Stimulated activated CD8-positive, alpha-beta memory T cell treated with anti-CD3 and anti-CD28 coated beads, Interleukin-7, amount 100 ng/mL, for 1 hour (primary cell): ENCODE measurements around the gene GP1BA.

ENCODE experiments used
- DNase-seq, 2 donors: peaks; one replicate each; pipeline ENCODE4 v3.0.0-alpha.2; 2020; ENCODE audit warnings: low read depth in 2 of 2

The GP1BA gene

DNA sequence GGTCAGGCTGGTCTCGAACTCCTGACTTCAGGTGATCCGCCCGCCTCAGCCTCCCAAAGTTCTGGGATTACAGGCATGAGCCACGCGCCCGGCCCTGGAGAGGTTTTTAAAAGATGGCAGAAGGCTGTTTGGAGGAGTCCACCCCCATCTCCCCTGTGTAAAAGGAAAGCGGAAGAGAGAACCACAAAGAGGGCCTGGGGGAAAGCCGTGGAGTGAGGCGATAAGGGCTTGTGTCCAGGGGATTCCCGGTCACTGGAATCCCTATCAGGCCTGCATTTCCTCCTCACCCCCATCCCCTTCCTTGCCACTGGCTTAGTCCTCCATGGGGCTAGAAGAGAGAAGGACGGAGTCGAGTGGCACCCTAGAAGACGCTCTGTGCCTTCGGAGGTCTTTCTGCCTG lies at the start of gene GP1BA:
Gene GP1BA (plus strand): TSS at position 315 of the 400 bp plus-strand sequence. CDS start 328 bp downstream, outside the sequence.
- no peak for DNase-seq

DNA sequence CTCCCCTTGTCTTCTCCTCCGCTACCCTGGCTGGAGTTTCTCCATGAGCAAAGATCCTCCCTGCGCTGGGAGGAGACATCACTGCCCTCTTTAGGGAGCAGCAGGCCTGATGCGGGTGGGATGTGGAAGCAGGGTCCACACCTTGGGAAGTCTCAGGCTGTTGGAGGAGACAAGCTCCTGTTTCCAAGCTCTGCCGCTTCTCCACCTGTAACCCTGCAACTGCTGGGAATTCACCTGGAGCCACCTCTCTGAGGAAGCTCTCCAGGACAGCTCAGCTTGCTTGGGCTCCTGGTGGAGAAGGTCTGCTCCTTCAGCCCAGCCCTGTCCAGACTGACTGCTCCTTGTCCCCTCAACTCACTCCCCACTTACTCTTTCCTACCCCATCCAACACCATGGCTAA lies 47.6 kb upstream of the GP1BA start:
- DNase-seq = no peak

DNA sequence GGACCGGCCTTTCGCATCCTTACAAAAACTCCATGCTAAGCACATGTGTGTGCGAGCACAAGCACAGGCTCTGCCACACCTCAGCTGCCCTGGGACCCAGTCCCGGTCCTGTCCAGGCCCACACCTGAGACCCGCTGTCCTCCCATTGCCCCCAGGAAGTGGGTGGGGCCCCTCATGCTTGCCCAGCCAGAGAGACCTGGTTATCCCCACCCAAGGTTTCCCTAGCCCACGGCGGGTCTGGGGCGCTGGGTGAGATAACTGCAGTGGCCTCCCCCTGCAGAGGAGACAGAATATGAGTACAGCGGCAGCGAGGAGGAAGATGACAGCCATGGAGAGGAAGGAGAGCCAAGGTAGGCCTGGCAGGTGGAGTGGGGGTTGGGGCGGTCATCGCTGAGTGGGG lies 45.2 kb upstream of the GP1BA start:
- DNase-seq = no peak

DNA sequence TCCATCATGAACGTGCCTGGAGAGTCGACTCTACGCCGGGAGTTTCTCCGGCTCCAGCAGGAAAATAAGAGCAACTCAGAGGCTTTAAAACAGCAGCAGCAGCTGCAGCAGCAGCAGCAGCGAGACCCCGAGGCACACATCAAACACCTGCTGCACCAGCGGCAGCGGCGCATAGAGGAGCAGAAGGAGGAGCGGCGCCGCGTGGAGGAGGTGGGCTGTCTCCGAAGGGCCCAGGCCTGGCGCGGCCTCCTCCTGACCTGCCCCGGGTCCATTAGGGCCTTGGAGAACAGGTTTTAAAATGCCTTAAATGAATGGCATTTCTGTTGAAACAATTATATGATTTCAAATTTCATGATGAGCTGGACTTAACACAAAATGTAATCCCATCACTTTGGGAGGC lies 44.5 kb upstream of the GP1BA start:
- no peak for DNase-seq

DNA sequence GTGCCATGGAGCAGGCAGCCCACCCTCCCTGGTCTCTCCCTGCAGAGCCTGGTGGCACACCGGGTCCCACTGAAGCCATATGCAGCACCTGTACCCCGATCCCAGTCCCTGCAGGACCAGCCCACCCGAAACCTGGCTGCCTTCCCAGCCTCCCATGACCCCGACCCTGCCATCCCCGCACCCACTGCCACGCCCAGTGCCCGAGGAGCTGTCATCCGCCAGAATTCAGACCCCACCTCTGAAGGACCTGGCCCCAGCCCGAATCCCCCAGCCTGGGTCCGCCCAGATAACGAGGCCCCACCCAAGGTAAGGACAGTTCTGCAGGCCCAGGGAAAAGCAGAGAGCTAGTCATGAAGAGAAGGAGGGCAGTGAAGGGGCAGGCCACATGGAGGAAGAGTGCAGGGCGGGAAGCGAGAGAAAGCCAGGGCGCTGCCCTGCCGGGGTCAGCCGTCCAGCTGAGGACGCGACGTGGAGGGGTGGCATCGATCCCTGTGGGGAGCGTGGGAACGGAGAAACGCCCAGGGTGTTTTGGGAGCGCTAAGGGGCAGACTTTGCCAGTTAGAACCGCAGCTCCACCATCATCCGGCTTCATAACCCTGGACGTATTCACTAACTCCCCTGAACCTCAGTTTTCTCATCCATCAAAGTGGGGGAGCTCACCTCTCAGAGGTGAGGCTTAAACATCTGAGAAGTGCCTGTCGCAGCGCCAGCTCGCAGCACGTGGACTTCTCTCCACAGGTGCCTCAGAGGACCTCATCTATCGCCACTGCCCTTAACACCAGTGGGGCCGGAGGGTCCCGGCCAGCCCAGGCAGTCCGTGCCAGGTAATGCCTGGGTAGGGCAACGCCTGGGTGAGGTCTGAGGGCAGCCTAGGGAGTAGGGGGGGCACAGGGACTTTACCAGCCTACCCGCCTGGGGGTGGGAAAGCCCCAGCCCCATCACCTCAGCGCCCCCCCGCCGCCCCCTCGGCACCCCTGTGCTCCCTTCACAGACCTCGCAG lies 40.4 kb upstream of the GP1BA start:
- no peak for DNase-seq

DNA sequence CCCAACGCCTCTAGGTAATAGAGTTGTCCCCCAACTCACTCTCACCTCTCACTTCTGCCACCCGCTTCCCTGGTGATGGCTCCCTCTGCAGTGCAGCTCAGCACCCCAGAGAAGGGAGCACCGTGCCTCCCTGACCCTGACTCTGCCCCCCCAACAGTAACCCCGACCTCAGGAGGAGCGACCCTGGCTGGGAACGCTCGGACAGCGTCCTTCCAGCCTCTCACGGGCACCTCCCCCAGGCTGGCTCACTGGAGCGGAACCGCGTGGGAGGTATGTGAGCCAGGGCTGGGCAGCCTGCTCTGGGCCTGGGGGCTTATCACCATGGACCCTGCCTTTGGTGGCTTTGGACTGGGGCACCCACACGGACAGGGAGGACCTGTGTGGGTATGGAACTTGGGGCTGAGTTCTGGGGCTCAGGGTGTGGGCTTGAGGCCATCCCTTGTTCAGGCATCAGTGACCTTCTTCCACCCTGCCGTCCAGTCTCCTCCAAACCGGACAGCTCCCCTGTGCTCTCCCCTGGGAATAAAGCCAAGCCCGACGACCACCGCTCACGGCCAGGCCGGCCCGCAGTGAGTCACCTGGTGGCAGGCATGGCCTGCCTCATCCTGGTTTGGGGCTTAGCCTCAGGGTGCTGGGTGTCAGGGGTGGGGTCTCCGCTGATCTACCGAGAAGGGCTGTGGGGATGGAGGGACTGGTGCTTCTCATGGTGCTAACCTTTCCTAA lies 39.4 kb upstream of the GP1BA start:
- DNase-seq = no peak

DNA sequence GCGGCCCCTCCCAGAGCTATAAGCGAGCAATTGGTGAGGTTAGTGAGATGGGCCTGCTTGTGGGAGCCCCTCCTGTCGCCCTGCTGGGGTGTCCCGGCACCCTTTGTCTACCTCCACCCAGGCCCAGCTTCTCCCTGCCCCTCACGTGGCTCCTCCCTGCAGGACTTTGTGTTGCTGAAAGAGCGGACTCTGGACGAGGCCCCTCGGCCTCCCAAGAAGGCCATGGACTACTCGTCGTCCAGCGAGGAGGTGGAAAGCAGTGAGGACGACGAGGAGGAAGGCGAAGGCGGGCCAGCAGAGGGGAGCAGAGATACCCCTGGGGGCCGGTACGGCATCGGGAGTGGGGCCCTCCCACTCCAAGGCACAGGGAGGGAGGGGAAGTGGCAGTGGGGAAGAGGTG lies 38.8 kb upstream of the GP1BA start:
- DNase-seq = no peak

DNA sequence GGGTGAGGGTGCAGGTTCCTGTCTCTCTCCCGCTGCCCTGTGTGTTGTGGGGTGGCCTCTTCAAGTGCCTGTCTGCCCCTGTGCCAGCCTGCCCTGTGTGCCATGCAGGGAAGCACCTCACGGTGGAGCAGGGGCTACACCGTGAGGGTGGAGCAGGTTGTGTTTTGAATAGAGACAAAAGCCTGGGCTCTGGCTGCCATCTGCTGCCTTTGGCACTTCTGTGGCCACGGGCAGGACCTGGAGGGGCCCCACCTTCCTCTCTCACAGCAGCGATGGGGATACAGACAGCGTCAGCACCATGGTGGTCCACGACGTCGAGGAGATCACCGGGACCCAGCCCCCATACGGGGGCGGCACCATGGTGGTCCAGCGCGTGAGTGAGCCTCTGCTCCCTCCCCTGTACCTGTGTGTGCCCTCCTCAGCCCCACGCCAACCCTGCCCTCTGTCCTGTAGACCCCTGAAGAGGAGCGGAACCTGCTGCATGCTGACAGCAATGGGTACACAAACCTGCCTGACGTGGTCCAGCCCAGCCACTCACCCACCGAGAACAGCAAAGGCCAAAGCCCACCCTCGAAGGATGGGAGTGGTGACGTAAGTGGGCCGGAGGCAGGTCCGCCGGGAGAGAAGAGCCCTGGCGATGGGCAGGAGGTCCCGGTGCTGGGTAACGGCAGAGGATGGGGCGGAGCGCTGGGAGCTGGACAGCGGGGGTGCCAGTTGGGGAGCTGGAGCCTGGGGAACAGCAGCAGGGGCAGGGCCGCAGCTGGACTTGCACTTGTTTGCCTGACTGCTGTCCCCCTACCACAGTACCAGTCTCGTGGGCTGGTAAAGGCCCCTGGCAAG lies 38.1 kb upstream of the GP1BA start:
- no peak for DNase-seq

DNA sequence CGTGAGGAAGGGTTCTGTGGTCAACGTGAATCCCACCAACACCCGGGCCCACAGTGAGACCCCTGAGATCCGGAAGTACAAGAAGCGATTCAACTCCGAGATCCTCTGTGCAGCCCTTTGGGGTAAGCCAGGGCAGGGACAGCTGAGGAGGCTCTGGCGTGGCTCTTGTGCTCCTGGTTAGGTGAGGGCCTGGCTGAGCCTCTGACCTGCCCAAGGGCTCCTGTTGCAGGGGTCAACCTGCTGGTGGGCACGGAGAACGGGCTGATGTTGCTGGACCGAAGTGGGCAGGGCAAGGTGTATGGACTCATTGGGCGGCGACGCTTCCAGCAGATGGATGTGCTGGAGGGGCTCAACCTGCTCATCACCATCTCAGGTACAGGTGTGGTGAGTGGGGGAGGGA lies 37.0 kb upstream of the GP1BA start:
- DNase-seq = no peak

DNA sequence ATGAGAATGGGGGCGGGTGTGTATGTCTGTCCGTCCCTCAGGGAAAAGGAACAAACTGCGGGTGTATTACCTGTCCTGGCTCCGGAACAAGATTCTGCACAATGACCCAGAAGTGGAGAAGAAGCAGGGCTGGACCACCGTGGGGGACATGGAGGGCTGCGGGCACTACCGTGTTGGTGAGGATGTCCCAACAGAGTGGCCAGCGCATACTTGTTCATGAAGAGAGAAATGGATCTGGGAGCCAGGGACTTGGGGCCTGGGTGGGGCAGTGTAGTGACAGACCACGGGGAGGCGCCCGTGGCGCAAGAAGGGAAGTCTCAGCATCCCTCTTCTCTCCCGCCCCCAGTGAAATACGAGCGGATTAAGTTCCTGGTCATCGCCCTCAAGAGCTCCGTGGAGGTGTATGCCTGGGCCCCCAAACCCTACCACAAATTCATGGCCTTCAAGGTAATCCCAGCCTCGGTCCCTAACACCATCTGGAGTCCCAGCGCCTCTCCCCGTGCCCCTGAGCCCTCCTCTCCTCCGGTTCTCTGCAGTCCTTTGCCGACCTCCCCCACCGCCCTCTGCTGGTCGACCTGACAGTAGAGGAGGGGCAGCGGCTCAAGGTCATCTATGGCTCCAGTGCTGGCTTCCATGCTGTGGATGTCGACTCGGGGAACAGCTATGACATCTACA lies 36.3 kb upstream of the GP1BA start:
- no peak for DNase-seq

DNA sequence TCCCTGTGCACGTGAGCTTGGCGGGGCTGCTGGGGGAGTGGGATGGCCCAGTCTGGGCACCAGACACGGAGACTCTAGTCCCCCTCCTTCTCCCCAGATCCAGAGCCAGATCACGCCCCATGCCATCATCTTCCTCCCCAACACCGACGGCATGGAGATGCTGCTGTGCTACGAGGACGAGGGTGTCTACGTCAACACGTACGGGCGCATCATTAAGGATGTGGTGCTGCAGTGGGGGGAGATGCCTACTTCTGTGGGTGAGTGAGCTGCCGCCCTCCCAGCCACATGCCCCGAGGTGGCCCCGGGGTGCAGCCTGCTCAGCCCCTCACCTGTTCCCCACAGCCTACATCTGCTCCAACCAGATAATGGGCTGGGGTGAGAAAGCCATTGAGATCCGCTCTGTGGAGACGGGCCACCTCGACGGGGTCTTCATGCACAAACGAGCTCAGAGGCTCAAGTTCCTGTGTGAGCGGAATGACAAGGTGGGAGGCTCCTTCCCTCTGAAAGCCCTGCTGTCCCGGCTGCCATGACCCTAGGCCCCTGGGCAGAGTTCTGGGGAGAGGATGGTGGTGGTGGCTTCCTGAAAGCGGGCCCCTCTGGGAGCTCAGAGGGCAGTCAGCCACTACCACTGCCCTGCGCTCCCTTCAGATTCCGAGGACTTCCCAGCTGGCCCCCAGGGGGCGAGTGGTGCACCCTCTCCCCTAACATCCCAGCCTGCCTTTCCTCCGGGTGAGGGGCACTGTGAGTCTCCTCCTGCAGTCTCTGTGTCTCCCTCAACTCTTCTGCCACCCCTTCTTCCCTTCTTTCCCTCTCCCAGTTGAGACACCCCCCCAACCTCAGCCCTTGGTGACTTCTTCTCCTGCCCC lies 35.5 kb upstream of the GP1BA start:
- no peak for DNase-seq

DNA sequence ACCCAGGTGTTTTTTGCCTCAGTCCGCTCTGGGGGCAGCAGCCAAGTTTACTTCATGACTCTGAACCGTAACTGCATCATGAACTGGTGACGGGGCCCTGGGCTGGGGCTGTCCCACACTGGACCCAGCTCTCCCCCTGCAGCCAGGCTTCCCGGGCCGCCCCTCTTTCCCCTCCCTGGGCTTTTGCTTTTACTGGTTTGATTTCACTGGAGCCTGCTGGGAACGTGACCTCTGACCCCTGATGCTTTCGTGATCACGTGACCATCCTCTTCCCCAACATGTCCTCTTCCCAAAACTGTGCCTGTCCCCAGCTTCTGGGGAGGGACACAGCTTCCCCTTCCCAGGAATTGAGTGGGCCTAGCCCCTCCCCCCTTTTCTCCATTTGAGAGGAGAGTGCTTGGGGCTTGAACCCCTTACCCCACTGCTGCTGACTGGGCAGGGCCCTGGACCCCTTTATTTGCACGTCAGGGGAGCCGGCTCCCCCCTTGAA lies 34.8 kb upstream of the GP1BA start:
- no peak for DNase-seq

DNA sequence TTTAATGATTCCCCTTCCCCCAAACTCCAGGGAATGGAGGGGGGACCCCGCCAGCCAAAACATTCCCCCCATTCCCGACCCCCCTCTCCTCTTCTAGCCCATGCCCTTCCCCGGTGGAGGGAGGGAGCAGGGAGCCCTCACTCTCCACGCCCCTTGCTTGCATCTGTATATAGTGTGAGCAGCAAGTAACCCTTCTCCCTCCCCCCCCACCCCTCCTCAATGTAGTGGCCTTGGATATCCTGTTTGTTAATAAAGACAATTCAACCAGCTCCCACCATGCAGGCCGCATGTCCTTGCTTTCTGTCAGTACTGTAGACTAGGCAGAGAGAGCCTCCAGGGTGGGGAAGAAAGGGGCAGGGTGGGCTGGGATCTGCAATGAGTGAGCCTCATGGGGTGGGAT lies 34.3 kb upstream of the GP1BA start:
- no peak for DNase-seq

DNA sequence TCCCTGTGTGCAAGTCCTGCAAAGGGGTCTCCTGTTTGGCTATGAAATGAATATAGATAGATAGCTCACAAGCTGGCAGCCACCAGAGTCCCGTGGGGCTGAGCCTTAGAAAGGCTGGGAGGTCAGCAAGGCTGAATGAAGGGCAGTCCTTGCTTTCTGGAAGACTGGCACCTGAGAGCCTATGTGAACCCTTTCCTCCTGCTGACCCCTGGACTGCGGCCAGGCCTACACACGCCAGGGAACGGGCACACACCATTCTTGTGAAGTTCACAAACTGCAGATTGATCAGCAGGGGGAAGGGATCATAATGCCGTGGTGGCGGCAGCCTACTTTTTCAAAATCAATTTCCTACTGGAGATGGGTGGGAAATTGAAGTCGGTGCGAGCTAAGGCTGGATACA lies 33.7 kb upstream of the GP1BA start:
- DNase-seq = no peak

DNA sequence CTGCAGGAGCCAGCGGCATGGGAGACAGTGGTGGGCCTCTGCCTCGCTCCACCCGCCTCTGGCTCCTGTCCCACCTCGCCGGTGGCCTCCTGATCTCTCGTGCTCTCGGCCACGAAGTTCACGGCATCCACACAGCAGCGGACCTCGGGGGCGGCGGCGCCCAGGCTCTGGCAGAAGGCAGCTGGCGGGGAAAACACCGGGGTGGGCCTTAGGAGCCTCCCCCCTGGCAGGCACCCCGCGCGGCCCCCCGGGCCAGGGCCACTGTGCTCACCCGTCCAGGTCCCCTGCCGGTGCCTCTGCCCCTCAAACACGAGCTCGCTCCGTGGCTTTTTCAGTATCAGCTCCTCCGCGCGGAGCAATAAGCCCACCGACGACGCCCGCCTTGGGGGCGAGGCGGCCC lies 33.1 kb upstream of the GP1BA start:
- no peak for DNase-seq

DNA sequence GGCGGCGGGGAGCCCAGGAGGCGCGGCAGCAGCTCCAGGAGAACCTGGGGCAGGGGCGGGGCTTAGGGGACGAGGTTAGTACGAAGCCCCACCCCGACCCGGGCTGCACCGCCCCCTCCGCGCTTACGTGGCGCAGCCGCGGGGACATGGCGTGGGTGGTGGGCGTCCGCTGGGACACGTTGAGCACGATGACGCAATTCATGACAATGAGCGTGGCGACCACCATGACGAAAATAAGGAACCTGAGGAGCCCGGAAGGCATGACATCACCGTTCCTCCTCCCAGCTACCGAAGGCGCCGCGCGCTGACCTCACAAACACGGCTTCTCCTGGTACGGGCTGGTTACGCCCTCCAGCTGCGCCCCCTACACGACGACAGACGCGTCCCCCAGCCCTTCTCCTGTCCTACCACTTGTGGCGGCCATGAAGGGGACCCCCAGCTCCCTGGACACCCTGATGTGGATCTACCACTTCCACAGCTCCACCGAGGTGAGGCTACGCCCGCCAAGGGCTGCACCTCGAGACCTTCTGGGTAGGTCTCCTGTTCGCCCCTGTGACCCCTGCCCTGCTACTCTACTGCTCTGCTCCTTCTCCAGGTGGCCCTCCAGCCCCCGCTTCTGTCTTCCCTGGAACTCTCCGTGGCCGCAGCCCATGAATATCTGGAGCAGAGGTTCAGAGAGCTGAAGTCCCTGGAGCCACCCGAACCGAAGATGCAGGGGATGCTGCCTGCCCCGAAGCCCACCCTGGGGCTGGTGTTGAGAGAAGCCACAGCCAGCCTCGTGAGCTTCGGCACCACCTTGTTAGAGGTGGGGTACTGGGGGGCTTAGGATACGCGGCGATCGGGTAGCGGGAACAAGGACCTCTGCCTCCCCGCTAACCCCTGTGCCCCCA lies 32.5 kb upstream of the GP1BA start, which contains the start of gene C17orf107:
Gene C17orf107 (plus strand): TSS at position 196 of the 890 bp plus-strand sequence. CDS start 227 bp downstream, at position 423.
- DNase-seq = peak; percentile 82 to 86

DNA sequence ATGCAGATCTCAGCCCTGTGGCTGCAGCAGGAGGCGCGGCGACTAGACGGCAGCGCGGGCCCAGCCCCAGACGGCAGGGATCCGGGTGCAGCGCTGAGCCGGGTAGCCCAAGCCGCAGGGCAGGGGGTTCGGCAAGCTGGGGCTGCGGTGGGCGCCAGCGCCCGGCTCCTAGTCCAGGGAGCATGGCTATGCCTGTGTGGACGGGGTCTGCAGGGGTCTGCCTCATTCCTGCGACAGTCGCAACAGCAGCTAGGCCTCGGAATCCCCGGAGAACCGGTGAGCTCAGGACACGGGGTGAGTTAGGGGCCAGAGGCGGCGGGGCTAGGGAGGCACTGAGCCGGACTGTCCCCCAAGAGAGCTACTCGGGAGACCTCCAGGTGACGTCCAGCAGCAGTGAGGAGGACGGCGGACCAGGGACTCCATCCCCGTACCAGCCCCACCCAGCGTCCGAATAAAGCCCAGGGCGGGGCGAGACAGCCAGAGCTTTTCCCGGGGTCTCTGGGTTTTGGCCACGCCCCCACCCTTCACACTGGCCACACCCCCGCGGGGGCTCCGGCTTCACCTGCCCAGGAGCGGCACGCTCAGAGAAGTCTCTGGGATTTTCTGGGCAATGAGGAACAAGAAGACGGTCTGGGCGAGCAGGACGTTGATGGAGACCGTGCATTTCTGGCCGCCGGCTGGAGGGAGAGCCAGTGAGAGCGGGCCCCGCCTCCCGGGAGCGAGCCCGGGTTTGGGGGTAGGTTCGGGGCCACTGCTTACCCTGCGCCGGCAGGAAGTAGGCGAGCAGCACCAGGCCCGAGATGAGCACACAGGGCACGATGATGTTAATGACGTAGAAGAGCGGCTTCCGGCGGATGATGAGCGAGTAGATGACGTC lies 31.6 kb upstream of the GP1BA start:
- no peak for DNase-seq

DNA sequence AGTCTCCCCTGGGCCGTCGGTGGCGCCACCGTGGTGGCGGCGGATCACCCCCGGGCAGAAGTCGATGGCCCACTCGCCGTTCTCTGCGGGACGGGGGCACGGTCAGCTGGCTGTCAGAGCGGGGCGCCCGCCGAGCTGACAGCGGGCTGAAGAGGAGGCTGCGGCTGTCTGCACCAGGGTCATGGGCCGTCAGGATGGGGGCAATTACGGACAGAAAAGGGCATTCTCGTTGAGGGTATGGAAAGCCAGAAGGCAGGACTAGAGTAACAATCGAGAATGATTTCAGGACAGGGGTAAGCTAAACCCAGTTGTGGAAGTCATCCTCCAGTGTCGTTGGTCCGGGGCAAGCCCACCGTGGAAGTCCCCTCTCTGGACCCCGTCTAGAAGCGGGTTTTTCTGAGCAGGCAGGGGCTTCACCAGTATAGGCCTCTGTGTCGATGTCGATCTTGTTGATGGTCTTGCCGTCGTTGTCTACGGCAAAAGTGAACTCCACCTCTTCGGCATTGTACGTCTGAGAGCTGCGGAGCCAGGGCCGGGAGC lies 30.9 kb upstream of the GP1BA start:
- no peak for DNase-seq
